Thoracic aorta (tissue), 2 donors: ENCODE results near the gene RUNX1. TPM values are rescaled to one million over a fixed set of nuclear protein-coding genes. Genes with fewer than 3 reads are reported as not detected.
A peak's percentile ranks its signal among the peaks of the same experiment; 100 is the strongest.

Experiments
- ATAC-seq: fragments of 150-250 bp; one replicate; pipeline ENCODE4 v1.8.0; 2017; ENCODE audit warnings: low read depth; ENCODE audit not compliant: insufficient number of reproducible peaks, low FRiP score
- DNase-seq: peaks from one replicate; pipeline ENCODE4 v3.0.0-alpha.2; 2020; ENCODE audit warnings: low spot score
- H3K27ac ChIP-seq, 2 donors: fragments of 200-600 bp; sonication (generic); 1 replicate in 1 of 2; 2 replicates in 1 of 2; pipeline ENCODE4 v1.5.1; 2016; ENCODE audit warnings: mild to moderate bottlenecking in 2 of 2, moderate library complexity in 2 of 2
- H3K27me3 ChIP-seq: fragments of 200-600 bp; sonication (generic); replicated peaks from 2 replicates; pipeline ENCODE4 v1.6.0; 2016; ENCODE audit warnings: mild to moderate bottlenecking; ENCODE audit not compliant: insufficient read depth
- H3K36me3 ChIP-seq: fragments of 200-600 bp; sonication (generic); one replicate; pipeline ENCODE4 v1.5.1; 2016
- H3K4me1 ChIP-seq, 2 donors: fragments of 200-600 bp; sonication (generic); 1 replicate in 1 of 2; 2 replicates in 1 of 2; pipeline versions ENCODE4 v1.5.1 to v1.6.0; 2016; ENCODE audit warnings: low read depth in 2 of 2, mild to moderate bottlenecking in 1 of 2; ENCODE audit not compliant: control insufficient read depth in 1 of 2
- H3K4me3 ChIP-seq: fragments of 200-600 bp; sonication (generic); 2 replicates; pipeline ENCODE4 v1.5.1; 2016; ENCODE audit warnings: mild to moderate bottlenecking
- H3K9me3 ChIP-seq: fragments of 200-600 bp; sonication (generic); 2 replicates; pipeline ENCODE4 v1.5.1; 2016
- CTCF ChIP-seq: fragments of 200-600 bp; sonication (generic); IDR thresholded peaks from one replicate; pipeline ENCODE4 v1.5.1; 2019; ENCODE audit warnings: antibody characterized with exemption
- total RNA-seq, 2 donors: library from RNA; depleted of rRNA; stranded (reverse); fragments of >200 nt; gene quantifications; one replicate each; pipeline versions ENCODE4 v1.1.0 to v1.2.3, GENCODE V29; 2016

The RUNX1 gene
- total RNA-seq, 2 donors from 2014 or later = 47.4 to 64.7 TPM

- H3K4me3 ChIP-seq = no peak overlapping the region
- TF ChIP-seq CTCF = no peak
- H3K27ac ChIP-seq = no peak overlapping the region
- H3K9me3 ChIP-seq = no peaks in the 10 kb centered on the region
- DNase-seq = no peak
- peak; percentile 13 for ATAC-seq
- no peaks in the 10 kb centered on the region for H3K36me3 ChIP-seq
- H3K27me3 ChIP-seq = no peaks in the 10 kb centered on the region
- H3K4me1 ChIP-seq = peaks cover 15 to 43% of the 10 kb centered on the region in 2 donors
These were observed 208.4 kb downstream of the RUNX1 start for GRCh38 chr21:34840693-34841092.

- DNase-seq (no peak), ATAC-seq (no peak)
- Histone ChIP-seq H3K36me3 (no peaks in the 10 kb centered on the region), H3K27ac (no peak overlapping the region), H3K9me3 (no peaks in the 10 kb centered on the region), H3K4me1 (peaks cover 8 to 35% of the 10 kb centered on the region in 2 donors), H3K27me3 (no peaks in the 10 kb centered on the region), H3K4me3 (no peak overlapping the region)
- TF ChIP-seq CTCF = no peak
These were observed 209.9 kb downstream of the RUNX1 start for GRCh38 chr21:34838956-34839820.

GRCh38 chr21:34836933-34837505 lies 212.1 kb downstream of the RUNX1 start:
- no peaks in the 10 kb centered on the region for H3K9me3 ChIP-seq
- no peak for DNase-seq
- TF ChIP-seq CTCF = no peak
- H3K27me3 ChIP-seq = no peaks in the 10 kb centered on the region
- peak overlapping the region; percentile 8 to 14 for H3K27ac ChIP-seq
- no peak overlapping the region for H3K4me3 ChIP-seq
- peaks cover 5 to 26% of the 10 kb centered on the region in 2 donors for H3K4me1 ChIP-seq
- no peaks in the 10 kb centered on the region for H3K36me3 ChIP-seq
- ATAC-seq = no peak

- peak overlapping the region; percentile 8 to 14 for H3K27ac ChIP-seq
- H3K9me3 ChIP-seq = no peaks in the 10 kb centered on the region
- peaks cover 5 to 26% of the 10 kb centered on the region in 2 donors for H3K4me1 ChIP-seq
- peak; percentile 59 for ATAC-seq
- no peak overlapping the region for H3K4me3 ChIP-seq
- no peak for TF ChIP-seq CTCF
- no peaks in the 10 kb centered on the region for H3K27me3 ChIP-seq
- H3K36me3 ChIP-seq = no peaks in the 10 kb centered on the region
- peak; percentile 34 for DNase-seq
These were observed 212.8 kb downstream of the RUNX1 start for GRCh38 chr21:34836103-34836932.

DNA sequence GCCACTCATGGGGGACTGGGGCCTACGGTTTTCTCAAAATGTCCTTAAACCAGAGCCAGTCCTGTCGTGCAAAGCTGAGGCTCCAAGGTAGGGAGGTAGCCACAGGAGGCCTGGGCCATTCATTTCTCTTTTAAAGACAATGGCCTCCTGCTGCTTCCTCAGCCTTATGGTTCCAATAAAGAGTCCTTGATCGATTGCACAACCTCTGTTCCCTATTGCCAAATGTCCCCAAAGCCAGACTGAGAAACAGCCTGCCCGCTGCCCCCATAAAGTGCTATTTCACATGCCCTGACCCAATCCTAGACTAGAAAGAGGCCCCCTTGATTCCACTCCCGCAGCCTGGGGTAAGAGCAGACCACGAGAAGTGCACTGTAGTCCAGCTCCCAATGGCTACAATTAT lies 213.6 kb downstream of the RUNX1 start:
- Histone ChIP-seq H3K36me3 (no peaks in the 10 kb centered on the region), H3K9me3 (no peaks in the 10 kb centered on the region), H3K27me3 (no peaks in the 10 kb centered on the region), H3K27ac (peak overlapping the region; percentile 5 to 14), H3K4me1 (peaks cover 5 to 26% of the 10 kb centered on the region in 2 donors), H3K4me3 (no peak overlapping the region)
- DNase-seq (no peak), ATAC-seq (no peak)
- no peak for TF ChIP-seq CTCF
